Urinary bladder (tissue), 4 donors: ENCODE measurements around the gene TMEM269. TPM values are rescaled to one million over a fixed set of nuclear protein-coding genes. Genes with fewer than 3 reads are reported as not detected.
"Not testable (repeated sequence)": the region's sequence is repeated elsewhere in the genome, so short reads cannot be mapped to it uniquely, and the experiment has no call there.

Experiments
- DNase-seq: peaks from one replicate; pipeline ENCODE4 v3.0.0-alpha.2; 2015; ENCODE audit errors: extremely low spot score
- H3K27ac ChIP-seq: one replicate; pipeline ENCODE4 v1.5.1; 2013; ENCODE audit warnings: low read depth, mild to moderate bottlenecking, moderate library complexity
- H3K36me3 ChIP-seq: one replicate; pipeline ENCODE4 v1.6.1; 2013; ENCODE audit warnings: mild to moderate bottlenecking, moderate library complexity; ENCODE audit not compliant: insufficient read depth
- H3K4me1 ChIP-seq: one replicate; pipeline ENCODE4 v1.6.1; 2013; ENCODE audit warnings: mild to moderate bottlenecking, moderate library complexity; ENCODE audit not compliant: insufficient read depth
- H3K4me3 ChIP-seq: one replicate; pipeline ENCODE4 v1.5.1; 2013; ENCODE audit warnings: low read depth, low read length
- WGBS: extraction: QIAGEN DNeasy Blood & Tissue Kit; methylation state at CpG from one replicate; pipeline ENCODE4 v1.1.7; 2013; 5-methylcytosine and 5-hydroxymethylcytosine counted together
- polyA plus RNA-seq: library from polyadenylated mRNA; stranded (reverse); fragments of 200-250 nt; gene quantifications from one replicate; pipeline ENCODE4 v1.2.3, GENCODE V29; 2013
- total RNA-seq: library from RNA; depleted of rRNA; stranded (reverse); fragments of >200 nt; gene quantifications from one replicate; pipeline ENCODE4 v1.2.3, GENCODE V29; 2014
- donor health status: healthy with polysubstance abuse.
- donor health status: healthy.

Gene TMEM269
- total and polyA plus RNA-seq, 2 donors = 0.05 TPM; not detected in 1

DNA sequence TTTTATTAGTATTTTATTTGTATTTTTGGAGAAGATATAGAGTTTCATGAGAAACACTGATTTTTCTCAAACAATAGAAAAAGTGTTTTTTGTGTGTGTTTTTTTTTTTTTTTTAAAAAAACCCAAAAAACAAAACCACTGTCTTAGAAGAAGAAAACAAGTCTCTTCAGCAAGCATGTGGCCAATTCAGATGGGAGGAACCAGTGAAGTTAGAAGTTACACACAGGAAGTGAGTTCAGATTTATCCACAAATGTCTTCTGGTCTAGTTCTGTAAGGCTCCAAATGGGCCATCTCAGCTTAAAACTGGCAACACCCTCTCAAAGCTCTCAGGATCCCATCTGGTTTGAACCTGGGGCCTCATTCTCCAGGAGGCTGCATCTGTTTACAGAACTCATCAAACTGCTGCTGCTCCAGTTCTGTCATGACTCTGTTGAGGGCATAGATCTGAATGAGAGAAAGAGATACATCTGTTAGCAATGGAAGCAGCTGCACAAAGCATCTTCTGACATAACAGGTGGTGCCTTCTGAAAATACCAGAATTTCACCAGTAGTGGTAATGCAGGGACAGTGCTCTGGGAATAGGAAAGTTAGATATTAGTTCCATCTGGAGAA lies 22.4 kb downstream of the TMEM269 start:
- no peak for DNase-seq
- H3K4me3 ChIP-seq = no peak overlapping the region
- no peak overlapping the region for H3K27ac ChIP-seq
- H3K36me3 ChIP-seq = no peaks in the 10 kb centered on the region
- H3K4me1 ChIP-seq = no peaks in the 10 kb centered on the region

DNA sequence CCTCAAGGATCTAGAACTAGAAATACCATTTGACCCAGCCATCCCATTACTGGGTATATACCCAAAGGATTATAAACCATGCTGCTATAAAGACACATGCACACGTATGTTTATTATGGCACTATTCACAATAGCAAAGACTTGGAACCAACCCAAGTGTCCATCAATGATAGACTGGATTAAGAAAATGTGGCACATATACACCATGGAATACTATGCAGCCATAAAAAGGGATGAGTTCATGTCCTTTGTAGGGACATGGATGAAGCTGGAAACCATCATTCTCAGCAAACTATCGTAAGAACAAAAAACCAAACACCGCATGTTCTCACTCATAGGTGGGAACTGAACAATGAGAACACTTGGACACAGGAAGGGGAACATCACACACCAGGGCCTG lies 30.0 kb downstream of the TMEM269 start:
- H3K4me3 ChIP-seq, H3K4me1 ChIP-seq, H3K27ac ChIP-seq, DNase-seq, H3K36me3 ChIP-seq: not testable (repeated sequence)
- 100% methylated on average over 3 of the region's 3 CpGs for WGBS

GRCh38 chr1:42815941-42816584 lies 31.3 kb downstream of the TMEM269 start:
- H3K4me1 ChIP-seq = no peaks in the 10 kb centered on the region
- DNase-seq = no peak
- H3K27ac ChIP-seq = peak overlapping the region; percentile 72
- H3K4me3 ChIP-seq = peak overlapping the region; percentile 69
- WGBS = 26% methylated on average over 7 of the region's 7 CpGs
- no peaks in the 10 kb centered on the region for H3K36me3 ChIP-seq

GRCh38 chr1:42816585-42817439 lies 32.0 kb downstream of the TMEM269 start, which contains the start of the genes ERMAP and SVBP:
TSS of gene ERMAP (plus strand) at chr1:42817122. CDS start at chr1:42830449, 13,327 bp downstream.
TSS of gene SVBP (minus strand) at chr1:42817397. CDS start at chr1:42816544, 853 bp downstream.
- Histone ChIP-seq H3K27ac (peak within 1 kb of the TSS; percentile 100), H3K4me3 (peak within 1 kb of the TSS; percentile 69), H3K4me1 (no peaks in the 10 kb centered on the region), H3K36me3 (no peaks in the 10 kb centered on the region)
- under 1% methylated on average over 66 of the region's 66 CpGs for WGBS
- DNase-seq = peak; percentile 78

DNA sequence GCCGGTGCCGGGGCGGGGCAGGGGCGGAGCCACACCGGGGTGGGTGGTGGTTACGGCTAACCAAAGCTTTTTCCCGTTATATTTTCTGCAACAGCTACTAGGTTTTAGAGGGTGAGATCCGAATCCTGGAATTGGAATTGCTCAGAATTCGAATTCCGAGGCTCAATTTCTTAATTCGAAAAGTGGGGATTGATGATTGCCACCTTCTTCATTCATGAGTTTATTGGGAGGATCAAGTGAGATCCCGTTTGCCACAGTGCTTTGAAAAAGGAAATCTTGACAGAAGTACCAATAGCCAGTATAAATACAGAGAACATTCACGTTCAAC lies 32.6 kb downstream of the TMEM269 start:
- WGBS = under 1% methylated on average over 13 of the region's 13 CpGs
- DNase-seq = no peak
- H3K4me3 ChIP-seq = peak overlapping the region; percentile 69
- H3K27ac ChIP-seq = no peak overlapping the region
- H3K36me3 ChIP-seq = no peaks in the 10 kb centered on the region
- no peaks in the 10 kb centered on the region for H3K4me1 ChIP-seq

DNA sequence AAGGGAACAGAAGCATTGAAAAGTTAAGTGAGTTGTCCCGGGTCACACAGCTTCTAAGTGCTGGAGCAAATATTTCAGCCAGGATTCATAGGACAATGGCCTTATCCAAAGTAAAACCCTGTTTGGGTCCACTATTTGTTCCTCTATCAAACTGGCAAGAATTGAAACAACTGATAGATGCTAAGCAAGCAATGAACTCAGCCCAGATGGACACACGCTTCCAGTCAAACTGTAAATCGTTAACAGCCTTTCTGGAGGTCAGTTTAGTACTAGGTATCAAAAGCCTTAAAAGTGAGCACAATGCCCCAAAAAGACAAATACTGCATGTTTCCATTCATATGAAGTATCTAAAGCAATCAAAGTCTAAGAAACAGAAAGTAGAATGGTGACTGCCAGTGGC lies 33.2 kb downstream of the TMEM269 start:
- H3K4me3 ChIP-seq = no peak overlapping the region
- H3K27ac ChIP-seq = no peak overlapping the region
- H3K36me3 ChIP-seq = no peaks in the 10 kb centered on the region
- H3K4me1 ChIP-seq = no peaks in the 10 kb centered on the region
- no peak for DNase-seq
- WGBS = 95% methylated on average over 3 of the region's 3 CpGs

DNA sequence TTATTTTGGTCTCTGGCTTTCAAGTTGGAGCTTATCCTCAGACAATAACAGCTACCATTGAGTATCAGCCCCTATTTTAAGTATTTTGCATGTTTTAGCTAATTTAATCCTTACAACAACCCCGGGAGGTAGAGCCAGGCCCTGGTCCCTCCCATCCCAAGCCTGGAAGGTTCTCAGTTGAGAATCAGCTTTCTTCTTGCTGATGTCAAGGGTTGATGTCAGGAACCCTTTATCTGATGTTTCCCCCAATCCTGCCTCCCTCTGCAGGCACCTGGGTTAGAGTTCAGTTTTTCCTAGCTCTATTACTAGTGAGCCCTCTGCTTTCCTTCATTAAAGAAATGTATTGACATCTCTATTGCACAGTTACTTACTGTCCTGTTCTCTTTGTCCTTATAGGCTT lies 36.0 kb downstream of the TMEM269 start:
- no peaks in the 10 kb centered on the region for H3K36me3 ChIP-seq
- no peak for DNase-seq
- H3K4me1 ChIP-seq = no peaks in the 10 kb centered on the region
- no peak overlapping the region for H3K27ac ChIP-seq
- 58% methylated on average over 1 of the region's 1 CpG for WGBS
- no peak overlapping the region for H3K4me3 ChIP-seq

DNA sequence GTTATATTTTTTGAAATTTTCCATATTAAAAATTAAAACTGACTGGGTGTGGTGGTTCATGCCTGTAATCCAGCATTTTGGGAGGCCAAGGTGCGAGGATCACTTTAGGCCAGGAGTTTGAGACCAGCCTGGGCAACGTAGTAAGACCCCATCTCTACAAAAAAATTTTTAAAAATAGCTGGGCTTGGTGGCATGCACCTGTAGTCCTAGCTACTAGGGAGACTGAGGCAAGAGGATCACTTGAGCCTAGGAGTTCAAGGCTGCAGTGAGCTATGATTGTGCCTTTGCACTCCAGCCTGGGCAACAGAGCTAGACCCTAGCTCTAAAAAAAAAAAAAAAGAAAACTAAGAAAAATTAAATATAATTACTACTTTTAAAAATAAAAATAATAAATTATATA lies 36.9 kb downstream of the TMEM269 start:
- H3K4me1 ChIP-seq = no peaks in the 10 kb centered on the region
- no peaks in the 10 kb centered on the region for H3K36me3 ChIP-seq
- no peak overlapping the region for H3K4me3 ChIP-seq
- no peak overlapping the region for H3K27ac ChIP-seq
- WGBS = 96% methylated on average over 2 of the region's 2 CpGs
- DNase-seq = no peak

DNA sequence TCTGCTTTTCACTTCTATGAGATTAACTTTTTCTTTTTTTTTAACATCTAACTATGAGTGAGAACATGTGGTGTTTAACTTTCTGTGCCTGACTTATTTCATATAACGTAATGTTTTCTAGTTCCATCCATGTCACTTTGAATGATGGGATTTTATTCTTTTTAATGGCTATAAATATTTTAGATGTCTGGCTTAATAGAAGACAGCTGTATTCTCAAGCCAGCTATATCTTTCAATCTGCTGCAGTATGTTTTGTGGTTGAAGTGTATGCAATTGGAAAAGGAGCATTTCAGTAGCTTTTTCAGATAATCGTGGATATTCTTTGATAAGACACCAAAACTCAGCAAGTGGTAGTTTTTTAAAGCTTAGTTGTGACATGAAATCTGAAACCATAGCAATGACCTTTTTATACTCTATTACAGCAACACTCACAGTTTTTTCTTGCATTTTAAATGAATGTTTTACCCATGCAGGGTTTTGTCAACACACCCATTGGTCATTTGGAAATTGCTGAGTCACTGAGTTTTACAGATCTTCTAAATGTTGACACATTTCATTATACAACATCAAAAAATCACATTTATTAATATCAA lies 38.1 kb downstream of the TMEM269 start:
- Histone ChIP-seq H3K4me3 (no peak overlapping the region), H3K27ac (no peak overlapping the region), H3K36me3 (no peaks in the 10 kb centered on the region), H3K4me1 (no peaks in the 10 kb centered on the region)
- no peak for DNase-seq
- WGBS = 36% methylated on average over 2 of the region's 2 CpGs

DNA sequence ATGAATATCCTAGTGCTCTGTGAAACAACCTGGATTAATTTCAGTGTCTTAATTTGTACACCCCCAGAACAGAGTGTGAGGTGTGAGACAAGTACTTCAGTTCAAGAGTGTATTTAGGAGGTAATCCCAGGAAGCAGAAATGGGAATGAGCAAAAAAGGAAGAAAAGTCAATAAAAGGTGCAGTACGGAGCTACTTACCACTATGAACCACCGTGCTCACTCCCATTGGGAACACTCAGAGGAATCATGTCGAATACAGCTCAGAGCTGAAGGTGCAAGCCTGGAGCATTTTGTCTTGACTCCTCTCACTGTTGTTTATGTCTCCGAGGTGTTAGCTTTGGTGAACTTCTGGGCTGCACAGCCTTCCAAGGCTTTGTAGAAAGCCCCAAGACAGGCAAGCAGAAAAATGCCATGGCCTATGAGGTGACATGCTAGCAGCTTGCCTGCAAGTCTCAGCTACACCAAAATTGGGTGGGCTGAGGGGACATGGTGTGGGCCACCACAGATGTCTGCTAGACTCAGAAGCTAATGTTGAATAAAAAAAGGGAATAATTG lies 39.8 kb downstream of the TMEM269 start:
- H3K4me1 ChIP-seq = no peaks in the 10 kb centered on the region
- 95% methylated on average over 4 of the region's 4 CpGs for WGBS
- no peaks in the 10 kb centered on the region for H3K36me3 ChIP-seq
- no peak overlapping the region for H3K27ac ChIP-seq
- H3K4me3 ChIP-seq = no peak overlapping the region
- no peak for DNase-seq

- Histone ChIP-seq H3K4me3 (no peak overlapping the region), H3K4me1 (no peaks in the 10 kb centered on the region), H3K27ac (no peak overlapping the region), H3K36me3 (no peaks in the 10 kb centered on the region)
- no peak for DNase-seq
- 62% methylated on average over 10 of the region's 10 CpGs for WGBS
Measured at GRCh38 chr1:42825036-42825851, 40.5 kb downstream of the TMEM269 start.

DNA sequence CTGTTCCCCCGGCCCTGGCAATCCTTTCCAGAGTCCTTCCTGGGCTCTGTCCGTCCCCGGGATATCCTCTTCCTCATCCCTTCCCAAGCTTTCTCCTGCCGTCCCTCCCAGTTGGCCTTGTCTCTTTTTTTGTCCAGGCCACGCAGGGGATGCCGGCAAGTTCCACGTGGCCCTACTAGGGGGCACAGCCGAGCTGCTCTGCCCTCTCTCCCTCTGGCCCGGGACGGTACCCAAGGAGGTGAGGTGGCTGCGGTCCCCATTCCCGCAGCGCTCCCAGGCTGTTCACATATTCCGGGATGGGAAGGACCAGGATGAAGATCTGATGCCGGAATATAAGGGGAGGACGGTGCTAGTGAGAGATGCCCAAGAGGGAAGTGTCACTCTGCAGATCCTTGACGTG lies 45.8 kb downstream of the TMEM269 start:
- H3K36me3 ChIP-seq = no peaks in the 10 kb centered on the region
- WGBS = 87% methylated on average over 17 of the region's 17 CpGs
- DNase-seq = no peak
- H3K4me3 ChIP-seq = no peak overlapping the region
- H3K4me1 ChIP-seq = no peaks in the 10 kb centered on the region
- no peak overlapping the region for H3K27ac ChIP-seq

GRCh38 chr1:42831273-42831672 lies 46.5 kb downstream of the TMEM269 start:
- DNase-seq = no peak
- Histone ChIP-seq H3K36me3 (no peaks in the 10 kb centered on the region), H3K27ac (no peak overlapping the region), H3K4me1 (no peaks in the 10 kb centered on the region), H3K4me3 (no peak overlapping the region)
